ENCODE results near the gene SPATA24.
"Not testable (repeated sequence)": the region's sequence is repeated elsewhere in the genome, so short reads cannot be mapped to it uniquely, and the experiment has no call there.

The SPATA24 gene

GRCh38 chr5:139354186-139354585, 49.7 kb downstream of the SPATA24 start:
- DNase-seq, result no peak

DNA sequence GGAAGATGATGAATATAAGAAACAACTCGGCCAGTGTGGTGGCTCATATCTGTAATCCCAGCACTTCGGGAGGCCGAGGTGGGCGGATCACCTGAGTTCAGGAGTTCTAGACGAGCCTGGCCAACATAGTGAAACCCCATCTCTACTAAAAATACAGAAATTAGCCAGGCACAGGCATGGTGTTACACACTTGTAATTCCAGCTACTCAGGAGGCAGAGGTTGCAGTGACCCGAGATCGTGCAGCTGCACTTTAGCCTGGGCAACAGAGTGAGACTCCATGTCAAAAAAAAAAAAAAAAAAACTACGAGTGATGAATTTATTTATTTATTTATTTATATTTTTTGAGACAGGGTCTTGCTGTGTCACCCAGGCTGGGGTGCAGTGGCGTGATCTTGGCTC, 56.0 kb downstream of the SPATA24 start:
- DNase-seq, result not testable (repeated sequence)

All from nucleus accumbens (tissue), 56 donors.